ENCODE measurements around the gene DOK7.

GRCh38 chr4:3486541-3487540 is 23.7 kb downstream of the DOK7 start:
- no peak for TF ChIP-seq POLR2A (IDR thresholded peaks at IDR 0.05)
- no peak for TF ChIP-seq CTCF (IDR thresholded peaks at IDR 0.05)

Data from body of pancreas (tissue), 4 donors.